ENCODE results near the gene MAP2K7. TPM values are rescaled to one million over a fixed set of nuclear protein-coding genes. Genes with fewer than 3 reads are reported as not detected.

MAP2K7 gene
- total RNA-seq, 1 experiment from 2014 or later, result 46.1 TPM

- no peak for TF ChIP-seq EZH2 (IDR thresholded peaks at IDR 0.05; ENCODE audit: borderline replicate concordance, low read depth, low read length, poor library complexity, severe bottlenecking)
- TF ChIP-seq CTCF (conservative IDR thresholded peaks at IDR 0.05; ENCODE audit: low read depth, low read length), result no peak
- Histone ChIP-seq H3K4me1 (ENCODE audit: insufficient read depth, low read length, poor library complexity, severe bottlenecking) (peaks cover 17% of the 10 kb centered on the region), H3K27ac (ENCODE audit: low read depth, low read length, poor library complexity, severe bottlenecking) (no peak overlapping the region), H3K27me3 (replicated peaks; ENCODE audit: insufficient read depth, low read depth, low read length, poor library complexity) (no peaks in the 10 kb centered on the region), H3K36me3 (ENCODE audit: insufficient read depth, low read length, poor library complexity, severe bottlenecking) (peaks cover 75% of the 10 kb centered on the region), H3K4me3 (ENCODE audit: low read depth, low read length, poor library complexity, severe bottlenecking) (no peak overlapping the region), H3K9me3 (ENCODE audit: low read depth, low read length, poor library complexity, severe bottlenecking) (no peaks in the 10 kb centered on the region)
- no TSS peak for BruUV-seq (replicated peaks)
- POLR2A ChIA-PET (ENCODE audit: low non-redundant PET), result no interaction called here
- CTCF ChIA-PET, result no interaction called here
- DNase-seq (ENCODE audit: low spot score), result no peak
- intact Hi-C loops (cut with micrococcal nuclease; ENCODE audit: unreplicated experiment), result no loop called here
These were observed 29.2 kb downstream of the MAP2K7 start for GRCh38 chr19:7932930-7933300.

- H3K36me3 ChIP-seq (ENCODE audit: insufficient read depth, low read length, poor library complexity, severe bottlenecking), result peaks cover 79% of the 10 kb centered on the region
- no peaks in the 10 kb centered on the region for H3K27me3 ChIP-seq (replicated peaks; ENCODE audit: insufficient read depth, low read depth, low read length, poor library complexity)
- H3K4me1 ChIP-seq (ENCODE audit: insufficient read depth, low read length, poor library complexity, severe bottlenecking), result peaks cover 13% of the 10 kb centered on the region
- H3K4me3 ChIP-seq (ENCODE audit: low read depth, low read length, poor library complexity, severe bottlenecking), result no peak overlapping the region
- no peak for DNase-seq (ENCODE audit: low spot score)
- no peak for TF ChIP-seq EZH2 (IDR thresholded peaks at IDR 0.05; ENCODE audit: borderline replicate concordance, low read depth, low read length, poor library complexity, severe bottlenecking)
- TF ChIP-seq CTCF (conservative IDR thresholded peaks at IDR 0.05; ENCODE audit: low read depth, low read length), result peak; percentile 47
- H3K27ac ChIP-seq (ENCODE audit: low read depth, low read length, poor library complexity, severe bottlenecking), result no peak overlapping the region
- POLR2A ChIA-PET (ENCODE audit: low non-redundant PET), result no interaction called here
- no peaks in the 10 kb centered on the region for H3K9me3 ChIP-seq (ENCODE audit: low read depth, low read length, poor library complexity, severe bottlenecking)
- no TSS peak for BruUV-seq (replicated peaks)
- CTCF ChIA-PET, result interaction anchor here (0.6 kb wide), 1 partner anchor 308 kb away, joined by 3 read pairs; no protein-coding TSS in a partner anchor
- intact Hi-C loops (cut with micrococcal nuclease; ENCODE audit: unreplicated experiment), result no loop called here
These were observed 29.7 kb downstream of the MAP2K7 start for GRCh38 chr19:7933411-7933810.

GRCh38 chr19:7933828-7934725 lies 30.4 kb downstream of the MAP2K7 start:
- H3K36me3 ChIP-seq (ENCODE audit: insufficient read depth, low read length, poor library complexity, severe bottlenecking), result peaks cover 82% of the 10 kb centered on the region
- H3K9me3 ChIP-seq (ENCODE audit: low read depth, low read length, poor library complexity, severe bottlenecking), result no peaks in the 10 kb centered on the region
- peaks cover 6% of the 10 kb centered on the region for H3K4me1 ChIP-seq (ENCODE audit: insufficient read depth, low read length, poor library complexity, severe bottlenecking)
- no peak for DNase-seq (ENCODE audit: low spot score)
- BruUV-seq (replicated peaks), result no TSS peak
- no peaks in the 10 kb centered on the region for H3K27me3 ChIP-seq (replicated peaks; ENCODE audit: insufficient read depth, low read depth, low read length, poor library complexity)
- TF ChIP-seq EZH2 (IDR thresholded peaks at IDR 0.05; ENCODE audit: borderline replicate concordance, low read depth, low read length, poor library complexity, severe bottlenecking), result no peak
- TF ChIP-seq CTCF (conservative IDR thresholded peaks at IDR 0.05; ENCODE audit: low read depth, low read length), result 0 out of 2 replicates have a peak, but pooled peaks have one; percentile 7
- ChIA-PET CTCF (interaction anchor here (0.6 kb wide), 1 partner anchor 307 kb away, joined by 3 read pairs; no protein-coding TSS in a partner anchor), POLR2A (ENCODE audit: low non-redundant PET) (no interaction called here)
- no peak overlapping the region for H3K27ac ChIP-seq (ENCODE audit: low read depth, low read length, poor library complexity, severe bottlenecking)
- H3K4me3 ChIP-seq (ENCODE audit: low read depth, low read length, poor library complexity, severe bottlenecking), result no peak overlapping the region
- intact Hi-C loops (cut with micrococcal nuclease; ENCODE audit: unreplicated experiment), result no loop called here
